GM12878 (cell line): Measurements from ENCODE around the gene DIABLO. TPM values are rescaled to one million over a fixed set of nuclear protein-coding genes. Genes with fewer than 3 reads are reported as not detected.

Experiments used
- BRCA1 ChIP-seq: IDR thresholded peaks from 2 replicates; pipeline ENCODE4 v1.6.1; 2011; ENCODE audit warnings: low read depth, low read length, improper control_type of control experiment
- CBX3 ChIP-seq: fragments of 200-600 bp; sonication (generic); IDR thresholded peaks from 2 replicates; pipeline ENCODE4 v1.6.1; 2016; ENCODE audit warnings: low read depth, borderline replicate concordance
- HDGF ChIP-seq: fragments of 450-650 bp; IDR thresholded peaks from 2 replicates; pipeline ENCODE4 v1.6.1; 2016; ENCODE audit warnings: antibody characterized with exemption
- IRF4 ChIP-seq: IDR thresholded peaks from 2 replicates; pipeline ENCODE4 v1.6.1; 2011; ENCODE audit warnings: low read depth, low read length
- JUNB ChIP-seq: IDR thresholded peaks from 2 replicates; pipeline ENCODE4 v1.6.1; 2016; ENCODE audit warnings: antibody characterized with exemption, mild to moderate bottlenecking
- JUND ChIP-seq: IDR thresholded peaks from 2 replicates; pipeline ENCODE4 v1.6.1; 2012; ENCODE audit warnings: low read depth, mild to moderate bottlenecking, low read length, improper control_type of control experiment, moderate library complexity
- MYB ChIP-seq: fragments of 150-350 bp; IDR thresholded peaks from 2 replicates; pipeline ENCODE4 v1.6.1; 2014; ENCODE audit warnings: mild to moderate bottlenecking, low read depth, low read length, borderline replicate concordance
- NRF1 ChIP-seq: conservative IDR thresholded peaks from 2 replicates; pipeline ENCODE4 v1.6.1; 2011; ENCODE audit warnings: mild to moderate bottlenecking, low read depth, low read length, improper control_type of control experiment
- RAD21 ChIP-seq: IDR thresholded peaks from 2 replicates; pipeline ENCODE4 v1.6.1; 2011; ENCODE audit warnings: mild to moderate bottlenecking, low read depth, low read length, moderate library complexity; ENCODE audit not compliant: insufficient read depth
- SKIL ChIP-seq: fragments of 450-650 bp; IDR thresholded peaks from 2 replicates; pipeline ENCODE4 v1.6.1; 2017; ENCODE audit warnings: mild to moderate bottlenecking, low read depth, inconsistent platforms; ENCODE audit not compliant: poor library complexity, severe bottlenecking
- TARDBP ChIP-seq: IDR thresholded peaks from 2 replicates; pipeline ENCODE4 v1.6.1; 2016; ENCODE audit warnings: borderline replicate concordance
- TCF7 ChIP-seq: IDR thresholded peaks from 2 replicates; pipeline ENCODE4 v1.6.1; 2014; ENCODE audit warnings: antibody characterized with exemption, borderline replicate concordance
- YY1 ChIP-seq: IDR thresholded peaks from 2 replicates; pipeline ENCODE4 v1.6.1; 2011; ENCODE audit warnings: low read depth, mild to moderate bottlenecking, low read length
- ZNF384 ChIP-seq: IDR thresholded peaks from 2 replicates; pipeline ENCODE4 v1.6.1; 2012; ENCODE audit warnings: low read depth, mild to moderate bottlenecking, low read length, improper control_type of control experiment, borderline replicate concordance
- ZSCAN29 ChIP-seq: fragments of 450-650 bp; IDR thresholded peaks from 2 replicates; pipeline ENCODE4 v1.6.1; 2017; ENCODE audit warnings: mild to moderate bottlenecking, moderate library complexity
- polyA plus RNA-seq, 11 experiments: library from polyadenylated mRNA; depleted of rRNA in 4 of 11; unstranded in 6 of 11; stranded (reverse) in 5 of 11; fragments of >200 nt; fragmentation: Nextera tagmentation in 4 of 11; fragmentation: Illumina TruSeq in 1 of 11; extraction: Ambion mirVana in 4 of 11; extraction: Trizol in 1 of 11; gene quantifications; 1 replicate in 1 of 11; 2 replicates in 10 of 11; pipeline versions ENCODE4 v1.2.1 to v1.2.3, GENCODE V29; 2011 to 2016; ENCODE audit warnings: inconsistent platforms in 2 of 11, missing spikeins in 2 of 11, low read depth in 1 of 11
- total RNA-seq, 4 experiments: library from RNA; depleted of rRNA in 3 of 4; stranded (reverse); fragments of >200 nt in 3 of 4; fragmentation: Illumina TruSeq in 1 of 4; extraction: Trizol in 1 of 4; gene quantifications; 2 replicates each; pipeline versions ENCODE4 v1.2.1 to v1.2.3, GENCODE V29; 2013 to 2021
- TF ChIP-seq, protein P1 (sequence below): fragments of 150-350 bp; IDR thresholded peaks from 2 replicates; pipeline ENCODE4 v1.6.1; 2016; ENCODE audit warnings: low read depth, low read length
- TF ChIP-seq, protein P2 (sequence below): fragments of 450-650 bp; conservative IDR thresholded peaks from 2 replicates; pipeline ENCODE4 v1.6.1; 2017; ENCODE audit warnings: mild to moderate bottlenecking, moderate library complexity
- TF ChIP-seq, protein P3 (sequence below): fragments of 450-650 bp; formaldehyde crosslinking; IDR thresholded peaks from 2 replicates; pipeline ENCODE4 v1.4.0; 2022; ENCODE audit warnings: mild to moderate bottlenecking, moderate library complexity

DIABLO gene
- total and polyA plus RNA-seq, 10 of the 15 experiments (the other 5 are each of a cell fraction or from before 2014, with no cell fraction given): 18.3 to 69.9 (median 46.2) TPM

DNA sequence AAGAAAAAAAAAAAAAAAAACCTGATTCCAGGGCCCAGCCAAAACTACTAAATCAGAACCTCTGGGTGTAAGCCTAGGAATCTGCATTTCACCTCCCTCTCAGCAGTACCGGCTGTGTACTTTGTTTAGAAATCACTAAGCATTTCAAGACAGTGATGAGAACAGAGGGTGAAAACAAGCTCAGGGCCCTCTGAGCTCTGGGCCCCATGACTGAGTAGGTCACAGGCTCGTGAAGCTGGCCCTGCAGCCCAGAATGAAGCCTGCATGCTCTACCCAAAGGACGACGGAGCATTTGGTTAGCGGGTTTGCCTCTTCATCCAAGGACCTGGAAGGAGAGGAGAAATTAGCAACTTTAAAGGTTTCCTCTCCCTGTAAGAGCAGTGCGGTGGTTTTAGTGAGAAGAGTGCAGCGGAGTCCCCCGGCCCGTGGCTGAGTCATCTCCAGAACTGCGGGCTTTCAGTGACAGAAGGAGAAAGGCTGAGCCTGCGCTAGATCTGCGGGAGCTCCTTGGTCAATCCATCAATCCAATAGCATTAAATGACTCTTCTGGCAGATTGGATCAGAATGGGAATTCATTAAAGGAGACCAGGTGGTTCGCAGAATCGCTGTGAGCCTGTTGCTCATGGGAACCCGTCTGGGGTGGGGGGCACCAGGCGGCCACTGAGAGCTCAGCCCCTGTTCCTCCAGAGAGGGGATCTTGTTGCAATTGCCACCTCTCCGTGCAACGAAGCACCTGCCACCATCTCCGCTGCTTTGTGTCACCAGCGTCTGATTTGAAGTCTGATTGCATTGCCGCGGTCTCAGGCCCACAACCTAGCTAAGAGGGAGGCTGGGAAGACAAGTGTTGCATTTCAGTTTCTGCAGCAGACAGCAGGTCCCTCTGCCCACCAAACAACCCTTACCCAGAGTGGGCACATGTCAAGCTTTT lies 59.2 kb downstream of the DIABLO start (continued):
- TF ChIP-seq, protein P1, sequence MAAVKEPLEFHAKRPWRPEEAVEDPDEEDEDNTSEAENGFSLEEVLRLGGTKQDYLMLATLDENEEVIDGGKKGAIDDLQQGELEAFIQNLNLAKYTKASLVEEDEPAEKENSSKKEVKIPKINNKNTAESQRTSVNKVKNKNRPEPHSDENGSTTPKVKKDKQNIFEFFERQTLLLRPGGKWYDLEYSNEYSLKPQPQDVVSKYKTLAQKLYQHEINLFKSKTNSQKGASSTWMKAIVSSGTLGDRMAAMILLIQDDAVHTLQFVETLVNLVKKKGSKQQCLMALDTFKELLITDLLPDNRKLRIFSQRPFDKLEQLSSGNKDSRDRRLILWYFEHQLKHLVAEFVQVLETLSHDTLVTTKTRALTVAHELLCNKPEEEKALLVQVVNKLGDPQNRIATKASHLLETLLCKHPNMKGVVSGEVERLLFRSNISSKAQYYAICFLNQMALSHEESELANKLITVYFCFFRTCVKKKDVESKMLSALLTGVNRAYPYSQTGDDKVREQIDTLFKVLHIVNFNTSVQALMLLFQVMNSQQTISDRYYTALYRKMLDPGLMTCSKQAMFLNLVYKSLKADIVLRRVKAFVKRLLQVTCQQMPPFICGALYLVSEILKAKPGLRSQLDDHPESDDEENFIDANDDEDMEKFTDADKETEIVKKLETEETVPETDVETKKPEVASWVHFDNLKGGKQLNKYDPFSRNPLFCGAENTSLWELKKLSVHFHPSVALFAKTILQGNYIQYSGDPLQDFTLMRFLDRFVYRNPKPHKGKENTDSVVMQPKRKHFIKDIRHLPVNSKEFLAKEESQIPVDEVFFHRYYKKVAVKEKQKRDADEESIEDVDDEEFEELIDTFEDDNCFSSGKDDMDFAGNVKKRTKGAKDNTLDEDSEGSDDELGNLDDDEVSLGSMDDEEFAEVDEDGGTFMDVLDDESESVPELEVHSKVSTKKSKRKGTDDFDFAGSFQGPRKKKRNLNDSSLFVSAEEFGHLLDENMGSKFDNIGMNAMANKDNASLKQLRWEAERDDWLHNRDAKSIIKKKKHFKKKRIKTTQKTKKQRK: no peak
- TF ChIP-seq HDGF (no peak), BRCA1 (no peak), IRF4 (peak; percentile 59; the same call in 1 of the 2 replicates), TCF7 (peak; percentile 22; the same call in 1 of the 2 replicates), JUND (peak; percentile 74), SKIL (peak; percentile 76), RAD21 (0 out of 2 replicates have a peak, but pooled peaks have one; percentile 2), MYB (no peak), YY1 (no peak), NRF1 (no peak), ZSCAN29 (no peak), JUNB (peak; percentile 92), ZNF384 (peak; percentile 74), CBX3 (no peak), TARDBP (no peak; the same call in 1 of the 2 replicates)
- TF ChIP-seq, protein P2, sequence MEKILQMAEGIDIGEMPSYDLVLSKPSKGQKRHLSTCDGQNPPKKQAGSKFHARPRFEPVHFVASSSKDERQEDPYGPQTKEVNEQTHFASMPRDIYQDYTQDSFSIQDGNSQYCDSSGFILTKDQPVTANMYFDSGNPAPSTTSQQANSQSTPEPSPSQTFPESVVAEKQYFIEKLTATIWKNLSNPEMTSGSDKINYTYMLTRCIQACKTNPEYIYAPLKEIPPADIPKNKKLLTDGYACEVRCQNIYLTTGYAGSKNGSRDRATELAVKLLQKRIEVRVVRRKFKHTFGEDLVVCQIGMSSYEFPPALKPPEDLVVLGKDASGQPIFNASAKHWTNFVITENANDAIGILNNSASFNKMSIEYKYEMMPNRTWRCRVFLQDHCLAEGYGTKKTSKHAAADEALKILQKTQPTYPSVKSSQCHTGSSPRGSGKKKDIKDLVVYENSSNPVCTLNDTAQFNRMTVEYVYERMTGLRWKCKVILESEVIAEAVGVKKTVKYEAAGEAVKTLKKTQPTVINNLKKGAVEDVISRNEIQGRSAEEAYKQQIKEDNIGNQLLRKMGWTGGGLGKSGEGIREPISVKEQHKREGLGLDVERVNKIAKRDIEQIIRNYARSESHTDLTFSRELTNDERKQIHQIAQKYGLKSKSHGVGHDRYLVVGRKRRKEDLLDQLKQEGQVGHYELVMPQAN: no peak
- TF ChIP-seq, protein P3, sequence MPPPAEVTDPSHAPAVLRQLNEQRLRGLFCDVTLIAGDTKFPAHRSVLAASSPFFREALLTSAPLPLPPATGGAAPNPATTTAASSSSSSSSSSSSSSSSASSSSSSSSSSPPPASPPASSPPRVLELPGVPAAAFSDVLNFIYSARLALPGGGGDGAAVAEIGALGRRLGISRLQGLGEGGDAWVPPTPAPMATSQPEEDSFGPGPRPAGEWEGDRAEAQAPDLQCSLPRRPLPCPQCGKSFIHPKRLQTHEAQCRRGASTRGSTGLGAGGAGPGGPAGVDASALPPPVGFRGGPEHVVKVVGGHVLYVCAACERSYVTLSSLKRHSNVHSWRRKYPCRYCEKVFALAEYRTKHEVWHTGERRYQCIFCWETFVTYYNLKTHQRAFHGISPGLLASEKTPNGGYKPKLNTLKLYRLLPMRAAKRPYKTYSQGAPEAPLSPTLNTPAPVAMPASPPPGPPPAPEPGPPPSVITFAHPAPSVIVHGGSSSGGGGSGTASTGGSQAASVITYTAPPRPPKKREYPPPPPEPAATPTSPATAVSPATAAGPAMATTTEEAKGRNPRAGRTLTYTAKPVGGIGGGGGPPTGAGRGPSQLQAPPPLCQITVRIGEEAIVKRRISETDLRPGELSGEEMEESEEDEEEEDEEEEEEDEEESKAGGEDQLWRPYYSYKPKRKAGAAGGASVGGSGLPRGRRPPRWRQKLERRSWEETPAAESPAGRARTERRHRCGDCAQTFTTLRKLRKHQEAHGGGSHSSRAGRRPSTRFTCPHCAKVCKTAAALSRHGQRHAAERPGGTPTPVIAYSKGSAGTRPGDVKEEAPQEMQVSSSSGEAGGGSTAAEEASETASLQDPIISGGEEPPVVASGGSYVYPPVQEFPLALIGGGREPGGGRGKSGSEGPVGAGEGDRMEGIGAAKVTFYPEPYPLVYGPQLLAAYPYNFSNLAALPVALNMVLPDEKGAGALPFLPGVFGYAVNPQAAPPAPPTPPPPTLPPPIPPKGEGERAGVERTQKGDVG (CRISPR knock-in tag): no peak
